ENCODE results near the gene BMPR1B.
"Not testable (repeated sequence)": the region's sequence is repeated elsewhere in the genome, so short reads cannot be mapped to it uniquely, and the experiment has no call there.

The BMPR1B gene

GRCh38 chr4:94831607-94832006, 73.9 kb downstream of the BMPR1B start:
- Histone ChIP-seq H3K4me2 (ENCODE audit: low read depth, low read length) (no peak overlapping the region), H4K20me1 (ENCODE audit: insufficient read depth, low read length) (no peaks in the 10 kb centered on the region), H3K4me1 (ENCODE audit: low read length) (no peaks in the 10 kb centered on the region), H3F3A (ENCODE audit: insufficient read depth, low read length) (no peaks in the 10 kb centered on the region), H3K9me3 (replicated peaks; ENCODE audit: insufficient read depth, low read length) (no peaks in the 10 kb centered on the region), H3K4me3 (ENCODE audit: low read length) (no peak overlapping the region), H3K27ac (ENCODE audit: low read length) (no peak overlapping the region), H3K27me3 (replicated peaks; ENCODE audit: insufficient read depth, low read length) (no peaks in the 10 kb centered on the region), H2AFZ (ENCODE audit: low read length) (no peak overlapping the region), H3K9me2 (replicated peaks; ENCODE audit: insufficient read depth, low read length) (no peaks in the 10 kb centered on the region), H3K36me3 (replicated peaks; ENCODE audit: insufficient read depth, low read length) (no peaks in the 10 kb centered on the region), H3K9ac (ENCODE audit: low read length) (no peak overlapping the region), H3K79me2 (ENCODE audit: low read length) (no peaks in the 10 kb centered on the region)
- no peak for DNase-seq
- TF ChIP-seq EZH2phosphoT487 (IDR thresholded peaks at IDR 0.05; ENCODE audit: low read length) (no peak), EZH2 (optimal IDR thresholded peaks at IDR 0.05; ENCODE audit: low read depth, low read length) (no peak), CTCF (IDR thresholded peaks at IDR 0.05; ENCODE audit: low read length) (no peak)

GRCh38 chr4:94832329-94832728, 74.6 kb downstream of the BMPR1B start:
- H3K79me2 ChIP-seq (ENCODE audit: low read length); H3K4me3 ChIP-seq (ENCODE audit: low read length); H4K20me1 ChIP-seq (ENCODE audit: insufficient read depth, low read length): not testable (repeated sequence)

GRCh38 chr4:94833394-94833793, 75.6 kb downstream of the BMPR1B start:
- TF ChIP-seq EZH2 (optimal IDR thresholded peaks at IDR 0.05; ENCODE audit: low read depth, low read length) (no peak), EZH2phosphoT487 (IDR thresholded peaks at IDR 0.05; ENCODE audit: low read length) (no peak), CTCF (IDR thresholded peaks at IDR 0.05; ENCODE audit: low read length) (no peak)
- Histone ChIP-seq H4K20me1 (ENCODE audit: insufficient read depth, low read length) (no peaks in the 10 kb centered on the region), H3K27me3 (replicated peaks; ENCODE audit: insufficient read depth, low read length) (no peaks in the 10 kb centered on the region), H3K4me1 (ENCODE audit: low read length) (no peaks in the 10 kb centered on the region), H3K9ac (ENCODE audit: low read length) (no peak overlapping the region), H3K27ac (ENCODE audit: low read length) (no peak overlapping the region), H3K79me2 (ENCODE audit: low read length) (no peaks in the 10 kb centered on the region), H3K36me3 (replicated peaks; ENCODE audit: insufficient read depth, low read length) (no peaks in the 10 kb centered on the region), H3K4me2 (ENCODE audit: low read depth, low read length) (no peak overlapping the region), H2AFZ (ENCODE audit: low read length) (no peak overlapping the region), H3K9me3 (replicated peaks; ENCODE audit: insufficient read depth, low read length) (no peaks in the 10 kb centered on the region), H3K9me2 (replicated peaks; ENCODE audit: insufficient read depth, low read length) (no peaks in the 10 kb centered on the region), H3K4me3 (ENCODE audit: low read length) (no peak overlapping the region), H3F3A (ENCODE audit: insufficient read depth, low read length) (no peaks in the 10 kb centered on the region)
- DNase-seq, result no peak

More at GRCh38 chr4:94832329-94832728, 74.6 kb downstream of the BMPR1B start:
- H3K9me3 ChIP-seq (replicated peaks; ENCODE audit: insufficient read depth, low read length); H3F3A ChIP-seq (ENCODE audit: insufficient read depth, low read length); H3K9ac ChIP-seq (ENCODE audit: low read length); H3K36me3 ChIP-seq (replicated peaks; ENCODE audit: insufficient read depth, low read length); H3K9me2 ChIP-seq (replicated peaks; ENCODE audit: insufficient read depth, low read length); H2AFZ ChIP-seq (ENCODE audit: low read length); H3K27me3 ChIP-seq (replicated peaks; ENCODE audit: insufficient read depth, low read length); DNase-seq; H3K4me2 ChIP-seq (ENCODE audit: low read depth, low read length); H3K27ac ChIP-seq (ENCODE audit: low read length); H3K4me1 ChIP-seq (ENCODE audit: low read length): not testable (repeated sequence)

- no peak overlapping the region for H3K27ac ChIP-seq (ENCODE audit: low read length)
- H3K9ac ChIP-seq (ENCODE audit: low read length), result no peak overlapping the region
- no peaks in the 10 kb centered on the region for H3K79me2 ChIP-seq (ENCODE audit: low read length)
- H3K9me3 ChIP-seq (replicated peaks; ENCODE audit: insufficient read depth, low read length), result no peaks in the 10 kb centered on the region
- H3K9me2 ChIP-seq (replicated peaks; ENCODE audit: insufficient read depth, low read length), result no peaks in the 10 kb centered on the region
- H3K4me2 ChIP-seq (ENCODE audit: low read depth, low read length), result no peak overlapping the region
- H4K20me1 ChIP-seq (ENCODE audit: insufficient read depth, low read length), result no peaks in the 10 kb centered on the region
- H2AFZ ChIP-seq (ENCODE audit: low read length), result no peak overlapping the region
- H3K27me3 ChIP-seq (replicated peaks; ENCODE audit: insufficient read depth, low read length), result no peaks in the 10 kb centered on the region
- H3K36me3 ChIP-seq (replicated peaks; ENCODE audit: insufficient read depth, low read length), result no peaks in the 10 kb centered on the region
- H3F3A ChIP-seq (ENCODE audit: insufficient read depth, low read length), result no peaks in the 10 kb centered on the region
- no peak overlapping the region for H3K4me3 ChIP-seq (ENCODE audit: low read length)
- H3K4me1 ChIP-seq (ENCODE audit: low read length), result no peaks in the 10 kb centered on the region
- no peak for DNase-seq
- TF ChIP-seq CTCF (IDR thresholded peaks at IDR 0.05; ENCODE audit: low read length), result no peak
Observed at GRCh38 chr4:94834501-94834900, 76.7 kb downstream of the BMPR1B start.

GRCh38 chr4:94841166-94841863, 83.6 kb downstream of the BMPR1B start:
- not testable (repeated sequence) for H3K79me2 ChIP-seq (ENCODE audit: low read length); H4K20me1 ChIP-seq (ENCODE audit: insufficient read depth, low read length); DNase-seq; H2AFZ ChIP-seq (ENCODE audit: low read length); H3F3A ChIP-seq (ENCODE audit: insufficient read depth, low read length); H3K9ac ChIP-seq (ENCODE audit: low read length); H3K27me3 ChIP-seq (replicated peaks; ENCODE audit: insufficient read depth, low read length); H3K27ac ChIP-seq (ENCODE audit: low read length); H3K9me3 ChIP-seq (replicated peaks; ENCODE audit: insufficient read depth, low read length); H3K4me1 ChIP-seq (ENCODE audit: low read length); H3K4me2 ChIP-seq (ENCODE audit: low read depth, low read length); H3K36me3 ChIP-seq (replicated peaks; ENCODE audit: insufficient read depth, low read length); H3K9me2 ChIP-seq (replicated peaks; ENCODE audit: insufficient read depth, low read length); H3K4me3 ChIP-seq (ENCODE audit: low read length)

All from MM.1S (cell line).